Spinal cord (tissue), 10 donors: ENCODE measurements around the gene ZRANB2. TPM values are rescaled to one million over a fixed set of nuclear protein-coding genes. Genes with fewer than 3 reads are reported as not detected.

ENCODE experiments used
- DNase-seq, 6 donors: peaks; one replicate each; pipeline versions ENCODE4 v3.0.0 to v3.0.0-alpha.2; 2013 to 2015; ENCODE audit warnings: low spot score in 6 of 6, low read depth in 4 of 6
- H3K27ac ChIP-seq: one replicate; pipeline ENCODE4 v1.5.1; 2013; ENCODE audit warnings: low read depth, low read length, control low read depth
- H3K27me3 ChIP-seq: one replicate; pipeline ENCODE4 v1.6.1; 2013; ENCODE audit warnings: low read length; ENCODE audit not compliant: control insufficient read depth, insufficient read depth
- H3K36me3 ChIP-seq: one replicate; pipeline ENCODE4 v1.6.1; 2013; ENCODE audit warnings: low read length; ENCODE audit not compliant: control insufficient read depth, insufficient read depth
- H3K4me1 ChIP-seq: one replicate; pipeline ENCODE4 v1.6.1; 2013; ENCODE audit warnings: low read length; ENCODE audit not compliant: control insufficient read depth, insufficient read depth
- H3K4me3 ChIP-seq: one replicate; pipeline ENCODE4 v1.5.1; 2013; ENCODE audit warnings: low read depth, low read length, control low read depth
- H3K9me3 ChIP-seq: one replicate; pipeline ENCODE4 v1.6.1; 2013; ENCODE audit warnings: low read length; ENCODE audit not compliant: control insufficient read depth, insufficient read depth
- WGBS: methylation state at CpG from one replicate; pipeline ENCODE4 v1.1.5; 2013; ENCODE audit warnings: missing lambda C conversion rate; ENCODE audit not compliant: insufficient coverage; 5-methylcytosine and 5-hydroxymethylcytosine counted together
- polyA plus RNA-seq, 2 donors: library from polyadenylated mRNA; unstranded; fragments of 120-200 nt; gene quantifications; one replicate each; pipeline ENCODE4 v1.2.1, GENCODE V29; 2013; ENCODE audit not compliant: insufficient read length in 2 of 2
- total RNA-seq, 2 donors: library from RNA; depleted of rRNA in 1 of 2; stranded (reverse); fragments of 120-200 nt in 1 of 2; fragments of >200 nt in 1 of 2; gene quantifications; one replicate each; pipeline versions ENCODE4 v1.2.3 to v1.2.4, GENCODE V29; 2013 to 2014
- donor health status: healthy.

The ZRANB2 gene
- total and polyA plus RNA-seq, 4 donors: 67.5 to 126 (median 116) TPM

GRCh38 chr1:71047635-71048607 lies 32.9 kb downstream of the ZRANB2 start, which contains the start of gene PTGER3:
TSS of gene PTGER3 (minus strand) at chr1:71047816. CDS start at chr1:71047577, 239 bp downstream.
- Histone ChIP-seq H3K9me3 (no peaks in the 10 kb centered on the region), H3K27me3 (peaks cover 31% of the 10 kb centered on the region), H3K4me3 (peak within 1 kb of the TSS; percentile 45), H3K4me1 (peaks cover 17% of the 10 kb centered on the region), H3K36me3 (no peaks in the 10 kb centered on the region), H3K27ac (no peak within 1 kb of the TSS)
- under 1% methylated on average over 49 of the region's 56 CpGs for WGBS
- DNase-seq: peak in 2 of 6 donors; percentile 49 to 73

- Histone ChIP-seq H3K4me3 (peak overlapping the region; percentile 45), H3K36me3 (no peaks in the 10 kb centered on the region), H3K9me3 (no peaks in the 10 kb centered on the region), H3K27ac (no peak overlapping the region), H3K27me3 (peaks cover 31% of the 10 kb centered on the region), H3K4me1 (peaks cover 17% of the 10 kb centered on the region)
- peak in 2 of 6 donors; percentile 45 to 70 for DNase-seq
- WGBS: 2% methylated on average over 73 of the region's 73 CpGs
Observed at GRCh38 chr1:71046891-71047634, 33.8 kb downstream of the ZRANB2 start.

- Histone ChIP-seq H3K36me3 (no peaks in the 10 kb centered on the region), H3K27ac (no peak overlapping the region), H3K27me3 (peaks cover 28% of the 10 kb centered on the region), H3K4me3 (no peak overlapping the region), H3K4me1 (peaks cover 17% of the 10 kb centered on the region), H3K9me3 (no peaks in the 10 kb centered on the region)
- 86% methylated on average over 5 of the region's 16 CpGs for WGBS
- DNase-seq: peak in 1 of 6 donors; percentile 19
Observed at GRCh38 chr1:71045463-71046028, 35.3 kb downstream of the ZRANB2 start.

GRCh38 chr1:71044833-71045232 lies 36.0 kb downstream of the ZRANB2 start:
- Histone ChIP-seq H3K27ac (no peak overlapping the region), H3K36me3 (no peaks in the 10 kb centered on the region), H3K27me3 (peaks cover 28% of the 10 kb centered on the region), H3K4me1 (peaks cover 17% of the 10 kb centered on the region), H3K4me3 (peak overlapping the region; percentile 9), H3K9me3 (no peaks in the 10 kb centered on the region)
- DNase-seq: no peak
- WGBS: 89% methylated on average over 1 of the region's 1 CpG

- no peaks in the 10 kb centered on the region for H3K36me3 ChIP-seq
- H3K27me3 ChIP-seq: peaks cover 22% of the 10 kb centered on the region
- no peak overlapping the region for H3K4me3 ChIP-seq
- no peak overlapping the region for H3K27ac ChIP-seq
- H3K9me3 ChIP-seq: no peaks in the 10 kb centered on the region
- H3K4me1 ChIP-seq: peaks cover 17% of the 10 kb centered on the region
- no peak for DNase-seq
Observed at GRCh38 chr1:71043065-71043464, 37.8 kb downstream of the ZRANB2 start.

- Histone ChIP-seq H3K27me3 (peaks cover 10% of the 10 kb centered on the region), H3K4me1 (peaks cover 6% of the 10 kb centered on the region), H3K36me3 (no peaks in the 10 kb centered on the region), H3K9me3 (no peaks in the 10 kb centered on the region), H3K4me3 (no peak overlapping the region), H3K27ac (no peak overlapping the region)
- no peak for DNase-seq
- WGBS: no CpG with 5 or more reads among the region's 2 CpGs
Observed at GRCh38 chr1:71041806-71042205, 39.0 kb downstream of the ZRANB2 start.

- no peak overlapping the region for H3K4me3 ChIP-seq
- H3K4me1 ChIP-seq: no peaks in the 10 kb centered on the region
- no peaks in the 10 kb centered on the region for H3K27me3 ChIP-seq
- no peaks in the 10 kb centered on the region for H3K36me3 ChIP-seq
- H3K9me3 ChIP-seq: no peaks in the 10 kb centered on the region
- no peak for DNase-seq
- no peak overlapping the region for H3K27ac ChIP-seq
Observed at GRCh38 chr1:71039661-71040262, 41.1 kb downstream of the ZRANB2 start.

GRCh38 chr1:71038942-71039341 lies 41.9 kb downstream of the ZRANB2 start:
- no peak for DNase-seq

GRCh38 chr1:71037829-71038620 lies 42.8 kb downstream of the ZRANB2 start:
- Histone ChIP-seq H3K4me3 (no peak overlapping the region), H3K36me3 (no peaks in the 10 kb centered on the region), H3K9me3 (no peaks in the 10 kb centered on the region), H3K4me1 (no peaks in the 10 kb centered on the region), H3K27ac (no peak overlapping the region), H3K27me3 (no peaks in the 10 kb centered on the region)
- DNase-seq: no peak
- WGBS: no CpG with 5 or more reads among the region's 2 CpGs

More at GRCh38 chr1:71038942-71039341, 41.9 kb downstream of the ZRANB2 start:
- Histone ChIP-seq H3K27me3 (no peaks in the 10 kb centered on the region), H3K4me3 (no peak overlapping the region), H3K9me3 (no peaks in the 10 kb centered on the region), H3K4me1 (no peaks in the 10 kb centered on the region), H3K27ac (no peak overlapping the region), H3K36me3 (no peaks in the 10 kb centered on the region)
- WGBS: no CpG with 5 or more reads among the region's 2 CpGs
